Small intestine (tissue), 7 donors: ENCODE data around the gene CNRIP1. TPM values are rescaled to one million over a fixed set of nuclear protein-coding genes. Genes with fewer than 3 reads are reported as not detected.

Experiments used
- DNase-seq, 2 donors: peaks; one replicate each; pipeline versions ENCODE4 v3.0.0 to v3.0.0-alpha.2; 2013
- FAIRE-seq: peaks from 2 replicates; lab custom pipeline; 2012; peaks lifted over from hg19 to GRCh38; lab: Jason Lieb, UNC
- H3K27ac ChIP-seq, 3 donors: one replicate each; pipeline ENCODE4 v1.5.1; 2013; ENCODE audit warnings: low read length in 2 of 3, mild to moderate bottlenecking in 2 of 3, control low read depth in 1 of 3, inconsistent platforms in 1 of 3, low read depth in 1 of 3, moderate library complexity in 1 of 3
- H3K27me3 ChIP-seq, 3 donors: one replicate each; pipeline ENCODE4 v1.6.1; 2013; ENCODE audit warnings: low read length in 3 of 3, inconsistent platforms in 1 of 3; ENCODE audit not compliant: control insufficient read depth in 3 of 3, insufficient read depth in 3 of 3
- H3K36me3 ChIP-seq, 3 donors: one replicate each; pipeline ENCODE4 v1.6.1; 2013; ENCODE audit warnings: low read length in 3 of 3, inconsistent platforms in 1 of 3, low read depth in 1 of 3, mild to moderate bottlenecking in 1 of 3, moderate library complexity in 1 of 3; ENCODE audit not compliant: control insufficient read depth in 3 of 3, insufficient read depth in 2 of 3
- H3K4me1 ChIP-seq, 3 donors: one replicate each; pipeline ENCODE4 v1.6.1; 2013; ENCODE audit warnings: low read length in 2 of 3, inconsistent platforms in 1 of 3, low read depth in 1 of 3, mild to moderate bottlenecking in 1 of 3, moderate library complexity in 1 of 3; ENCODE audit not compliant: control insufficient read depth in 3 of 3, insufficient read depth in 2 of 3
- H3K4me3 ChIP-seq, 3 donors: one replicate each; pipeline ENCODE4 v1.5.1; 2013; ENCODE audit warnings: low read length in 3 of 3, control low read depth in 1 of 3, inconsistent platforms in 1 of 3, low read depth in 1 of 3, mild to moderate bottlenecking in 1 of 3, moderate library complexity in 1 of 3
- H3K9me3 ChIP-seq, 2 donors: one replicate each; pipeline ENCODE4 v1.6.1; 2013; ENCODE audit warnings: low read depth in 1 of 2, low read length in 1 of 2; ENCODE audit not compliant: control insufficient read depth in 2 of 2, insufficient read depth in 1 of 2
- WGBS, 3 donors: extraction: QIAGEN DNeasy Blood & Tissue Kit; methylation state at CpG; one replicate each; pipeline ENCODE4 v1.1.7; 2013; 5-methylcytosine and 5-hydroxymethylcytosine counted together
- polyA plus RNA-seq, 4 donors: library from polyadenylated mRNA; stranded (reverse) in 3 of 4; unstranded in 1 of 4; fragments of 200-250 nt in 3 of 4; fragments of 120-200 nt in 1 of 4; gene quantifications; one replicate each; pipeline versions ENCODE4 v1.2.1 to v1.2.3, GENCODE V29; 2013
- donor health status: healthy with polysubstance abuse.
- donor health status: control.
- donor health status: control.
- donor health status: Bipolar disorder and iron deficiency.
- donor health status: healthy.

Gene CNRIP1
- polyA plus RNA-seq, 4 donors: 8.5 to 15.5 (median 9.2) TPM; not detected in 1

DNA sequence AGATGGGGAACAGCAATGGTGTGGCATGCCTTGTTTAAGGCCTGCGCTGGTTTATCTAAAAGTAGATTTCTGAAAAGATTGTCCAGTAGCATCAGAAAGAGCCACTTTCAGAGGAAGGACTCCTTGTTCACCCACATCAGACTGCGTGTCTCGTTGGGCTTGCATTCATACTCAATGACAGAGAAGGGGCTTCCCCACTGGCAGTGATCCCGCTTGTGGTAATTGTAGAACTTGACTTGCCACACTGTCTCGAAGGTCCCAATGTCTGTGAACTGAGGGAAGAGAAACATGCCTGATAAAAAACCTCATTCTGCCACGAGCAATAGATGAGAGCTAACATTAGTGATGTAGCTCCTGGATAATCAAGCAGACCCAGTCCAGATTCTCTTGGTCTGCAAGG lies 26.0 kb downstream of the CNRIP1 start:
- no peaks in the 10 kb centered on the region for H3K4me1 ChIP-seq
- FAIRE-seq (no peak), DNase-seq (no peak)
- H3K4me3 ChIP-seq: no peak overlapping the region
- 79 to 85% (median 83%) methylated on average over 6 of the region's 6 CpGs for WGBS, 3 donors
- H3K9me3 ChIP-seq: no peaks in the 10 kb centered on the region
- H3K36me3 ChIP-seq: no peaks in the 10 kb centered on the region
- no peak overlapping the region for H3K27ac ChIP-seq
- no peaks in the 10 kb centered on the region for H3K27me3 ChIP-seq

DNA sequence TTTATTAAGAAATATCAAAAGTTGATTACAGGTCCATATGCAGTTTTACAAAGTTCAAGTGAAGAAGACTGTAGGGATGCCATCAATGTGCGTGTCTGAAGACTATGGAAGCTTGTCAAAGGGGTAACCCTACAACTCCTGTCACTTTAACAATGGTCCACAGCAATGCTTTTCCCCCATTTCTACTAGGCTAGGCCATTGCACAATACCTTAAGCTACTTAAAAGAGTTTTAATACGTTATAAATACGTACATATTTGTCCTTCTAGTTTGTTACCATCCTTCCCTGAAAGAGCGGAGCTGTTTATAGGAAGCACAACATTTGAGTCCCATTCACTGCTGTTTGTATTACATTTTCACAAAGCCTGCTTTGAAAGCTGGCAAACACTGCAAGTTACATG lies 26.7 kb downstream of the CNRIP1 start:
- Histone ChIP-seq H3K27me3 (no peaks in the 10 kb centered on the region), H3K27ac (no peak overlapping the region), H3K9me3 (no peaks in the 10 kb centered on the region), H3K4me1 (no peaks in the 10 kb centered on the region), H3K36me3 (no peaks in the 10 kb centered on the region), H3K4me3 (no peak overlapping the region)
- FAIRE-seq (no peak), DNase-seq (no peak)
- WGBS, 3 donors: 88 to 90% (median 90%) methylated on average over 4 of the region's 4 CpGs

DNA sequence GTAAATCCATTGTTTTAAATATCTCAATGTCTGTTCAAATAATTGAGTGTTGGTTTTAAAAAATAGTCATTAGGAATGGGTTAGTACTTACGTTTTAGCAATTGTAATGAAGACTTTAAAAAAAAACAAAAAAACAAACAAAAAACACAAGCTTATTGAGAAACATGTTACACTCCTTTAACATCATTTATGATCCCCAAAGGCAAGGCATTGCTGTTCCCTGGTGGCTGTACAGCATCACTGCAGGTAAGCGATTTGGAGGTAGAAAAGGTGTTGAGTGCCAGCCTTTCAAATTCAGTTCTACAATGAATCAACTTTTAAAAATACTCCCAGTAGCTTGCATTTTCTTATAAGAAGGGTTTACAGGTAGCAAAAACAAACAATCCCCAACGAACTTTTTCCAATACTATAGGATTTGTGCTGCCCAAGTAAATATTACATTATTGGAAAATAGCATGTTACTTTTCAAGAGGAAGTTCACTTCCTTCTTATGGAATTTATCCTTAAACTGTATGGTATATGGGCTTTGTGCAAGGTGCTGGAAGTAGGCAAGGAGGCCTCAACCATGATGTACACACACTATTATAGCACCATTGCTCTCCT lies 27.5 kb downstream of the CNRIP1 start:
- 12 to 44% (median 17%) methylated on average over 3 of the region's 3 CpGs for WGBS, 3 donors
- peak; percentile 18 to 40 for DNase-seq
- FAIRE-seq: no peak
- H3K27ac ChIP-seq: no peak overlapping the region
- H3K9me3 ChIP-seq: no peaks in the 10 kb centered on the region
- H3K4me3 ChIP-seq: no peak overlapping the region
- no peaks in the 10 kb centered on the region for H3K27me3 ChIP-seq
- no peaks in the 10 kb centered on the region for H3K36me3 ChIP-seq
- no peaks in the 10 kb centered on the region for H3K4me1 ChIP-seq

DNA sequence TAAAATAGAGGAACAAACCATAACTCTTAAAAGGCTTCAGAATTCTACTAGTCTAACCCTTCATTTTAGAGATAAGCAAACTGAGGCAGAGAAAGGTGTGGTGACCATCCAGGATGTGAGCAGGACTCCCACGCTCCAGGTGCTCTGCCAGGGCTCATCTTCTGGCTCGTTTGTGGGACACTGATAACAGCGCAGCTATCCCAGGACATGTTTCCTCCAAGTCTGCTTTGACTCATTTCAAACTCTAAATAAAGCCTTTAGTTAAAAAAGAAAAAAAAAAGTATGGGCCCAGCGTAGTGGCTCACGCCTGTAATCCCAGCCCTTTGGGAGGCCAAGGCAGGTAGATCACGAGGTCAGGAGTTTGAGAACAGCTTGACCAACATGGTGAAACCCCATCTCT lies 28.4 kb downstream of the CNRIP1 start:
- 59 to 78% (median 60%) methylated on average over 6 of the region's 6 CpGs for WGBS, 3 donors
- H3K27me3 ChIP-seq: no peaks in the 10 kb centered on the region
- H3K36me3 ChIP-seq: no peaks in the 10 kb centered on the region
- no peak for FAIRE-seq
- no peaks in the 10 kb centered on the region for H3K9me3 ChIP-seq
- H3K4me1 ChIP-seq: no peaks in the 10 kb centered on the region
- H3K4me3 ChIP-seq: no peak overlapping the region
- no peak overlapping the region for H3K27ac ChIP-seq
- no peak for DNase-seq

DNA sequence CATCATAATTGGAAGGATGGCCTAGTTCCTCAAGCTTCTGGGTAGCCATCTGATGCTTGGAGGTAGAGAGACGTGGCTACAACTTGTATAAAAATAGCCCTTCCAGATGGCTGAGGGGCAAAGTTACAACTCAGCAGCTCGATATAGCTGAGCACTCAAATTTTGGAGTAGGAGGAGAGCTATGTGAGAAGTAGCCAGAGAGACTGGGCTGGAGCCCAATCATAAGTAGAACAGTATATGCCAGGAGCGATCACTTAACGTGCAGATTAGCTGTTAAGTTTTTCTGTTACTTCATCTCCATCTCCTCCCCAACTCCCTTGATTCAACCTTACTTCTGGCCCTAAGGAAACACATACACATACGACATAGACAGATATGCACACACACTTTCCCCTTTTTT lies 28.8 kb downstream of the CNRIP1 start:
- DNase-seq: no peak
- WGBS, 3 donors: 54 to 66% (median 61%) methylated on average over 5 of the region's 5 CpGs
- H3K27me3 ChIP-seq: no peaks in the 10 kb centered on the region
- H3K4me1 ChIP-seq: no peaks in the 10 kb centered on the region
- H3K9me3 ChIP-seq: no peaks in the 10 kb centered on the region
- no peak overlapping the region for H3K27ac ChIP-seq
- no peaks in the 10 kb centered on the region for H3K36me3 ChIP-seq
- no peak overlapping the region for H3K4me3 ChIP-seq
- FAIRE-seq: no peak

DNA sequence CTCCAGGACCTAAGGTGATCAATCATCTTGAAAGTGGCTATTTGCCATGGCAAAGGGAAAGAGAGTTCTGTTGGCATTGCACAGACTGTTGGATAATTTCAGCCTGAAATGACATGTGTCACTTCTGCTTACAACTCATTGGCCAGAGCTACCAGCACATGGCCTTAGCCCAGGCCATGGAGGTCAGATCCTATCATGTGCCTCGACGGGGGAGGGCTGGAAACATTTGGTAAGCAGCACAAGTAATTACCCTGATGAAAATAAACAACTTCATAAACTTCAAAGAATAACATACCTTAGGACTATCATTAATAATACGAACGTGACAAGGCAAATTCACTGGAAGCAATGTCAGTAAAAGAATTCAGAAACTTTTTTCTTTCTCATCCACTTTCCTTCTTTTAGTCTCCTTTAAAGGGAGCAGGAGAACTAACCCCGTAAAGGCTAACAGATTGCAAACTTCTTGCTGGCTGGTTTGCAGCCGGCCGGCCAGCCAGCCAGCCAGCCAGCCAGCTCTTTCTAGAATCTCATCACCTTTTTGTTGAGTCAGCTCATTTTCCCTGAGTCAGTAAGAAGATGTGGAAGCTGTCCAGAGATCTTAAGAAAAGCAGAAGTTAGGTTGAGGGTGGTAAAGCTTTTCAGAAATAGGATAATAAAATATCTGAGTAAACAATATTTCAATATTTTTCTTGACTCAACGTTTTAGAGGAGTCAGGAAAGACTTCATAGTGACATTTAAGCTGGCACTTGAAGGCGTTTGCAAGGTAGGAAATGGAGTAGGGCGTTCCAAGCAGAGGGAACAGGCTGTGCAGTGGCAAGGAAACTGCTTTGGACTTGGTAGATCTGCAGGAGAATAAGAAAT lies 31.9 kb downstream of the CNRIP1 start:
- Histone ChIP-seq H3K27ac (no peak overlapping the region), H3K9me3 (no peaks in the 10 kb centered on the region), H3K27me3 (no peaks in the 10 kb centered on the region), H3K4me1 (no peaks in the 10 kb centered on the region), H3K36me3 (no peaks in the 10 kb centered on the region), H3K4me3 (no peak overlapping the region)
- no peak for DNase-seq
- WGBS, 3 donors: 39 to 42% (median 40%) methylated on average over 10 of the region's 10 CpGs
- FAIRE-seq: no peak

DNA sequence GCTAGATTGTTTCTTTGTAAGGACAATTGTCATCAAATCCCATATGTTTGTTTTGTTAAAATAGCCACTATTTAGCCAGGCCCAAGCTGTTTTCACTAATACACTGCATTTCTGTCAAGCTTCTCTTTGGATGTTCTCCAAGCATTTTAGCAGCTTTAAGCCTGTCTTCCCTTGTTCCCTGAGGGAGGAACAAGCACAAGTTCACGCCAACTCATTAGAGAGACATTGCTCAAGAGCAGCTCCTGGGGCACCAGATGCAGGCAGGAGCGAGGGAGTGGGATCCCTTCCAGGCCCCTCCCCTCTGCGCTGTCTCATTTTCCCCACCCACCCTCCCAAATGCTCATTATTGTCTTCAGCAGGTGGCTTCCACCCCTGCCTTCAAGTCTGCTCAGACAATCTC lies 34.9 kb downstream of the CNRIP1 start:
- H3K4me3 ChIP-seq: no peak overlapping the region
- H3K9me3 ChIP-seq: no peaks in the 10 kb centered on the region
- H3K27me3 ChIP-seq: no peaks in the 10 kb centered on the region
- no peak overlapping the region for H3K27ac ChIP-seq
- no peaks in the 10 kb centered on the region for H3K36me3 ChIP-seq
- no peaks in the 10 kb centered on the region for H3K4me1 ChIP-seq
- no peak for DNase-seq
- FAIRE-seq: no peak
- WGBS, 3 donors: 49 to 72% (median 67%) methylated on average over 3 of the region's 3 CpGs

DNA sequence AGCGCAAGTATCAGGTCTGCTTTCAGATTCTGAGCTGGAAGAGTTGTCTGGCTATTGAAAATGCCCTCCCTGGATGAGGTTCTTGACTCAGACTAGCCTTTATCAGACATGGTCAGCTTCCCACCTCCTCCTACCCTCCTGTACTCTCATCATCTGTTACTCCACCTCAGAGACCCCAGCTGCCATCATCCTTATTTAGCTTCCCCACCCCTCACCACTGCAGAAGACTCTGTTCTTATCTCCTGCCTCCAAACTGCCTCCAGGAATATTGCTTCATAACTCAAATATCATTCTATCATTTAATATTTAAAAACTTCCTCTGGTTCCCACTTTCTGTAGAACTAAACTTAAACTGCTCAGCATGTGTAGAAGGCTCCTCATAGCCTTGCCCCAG lies 36.3 kb downstream of the CNRIP1 start:
- H3K9me3 ChIP-seq: no peaks in the 10 kb centered on the region
- no peak overlapping the region for H3K27ac ChIP-seq
- H3K36me3 ChIP-seq: no peaks in the 10 kb centered on the region
- H3K27me3 ChIP-seq: no peaks in the 10 kb centered on the region
- 86 to 100% (median 100%) methylated on average over 1 of the region's 1 CpG for WGBS, 3 donors
- H3K4me3 ChIP-seq: no peak overlapping the region
- FAIRE-seq: no peak
- no peaks in the 10 kb centered on the region for H3K4me1 ChIP-seq
- DNase-seq: no peak
